HEK293 (cell line): ENCODE data around the gene EPO.

ENCODE experiments used
- ELK4 ChIP-seq: IDR thresholded peaks from 2 replicates; pipeline ENCODE4 v1.6.1; 2011; ENCODE audit warnings: mild to moderate bottlenecking, low read depth, low read length, borderline replicate concordance
- GLI4 ChIP-seq: fragments of 450-650 bp; formaldehyde crosslinking; IDR thresholded peaks from 2 replicates; pipeline ENCODE4 v1.5.1; 2016; ENCODE audit warnings: missing biosample characterization, missing genetic modification characterization
- IKZF3 ChIP-seq: fragments of 450-650 bp; IDR thresholded peaks from 2 replicates; pipeline ENCODE4 v1.5.0; 2018; ENCODE audit warnings: missing biosample characterization, mild to moderate bottlenecking, missing genetic modification characterization, moderate library complexity
- KLF16 ChIP-seq: fragments of 450-650 bp; formaldehyde crosslinking; IDR thresholded peaks from 2 replicates; pipeline ENCODE4 v1.5.1; 2017; ENCODE audit warnings: missing biosample characterization, missing genetic modification characterization
- KLF17 ChIP-seq: fragments of 450-650 bp; formaldehyde crosslinking; IDR thresholded peaks from 2 replicates; pipeline ENCODE4 v1.5.1; 2016; ENCODE audit warnings: missing biosample characterization, missing genetic modification characterization
- MEIS1 ChIP-seq: sonication (generic); formaldehyde crosslinking; IDR thresholded peaks from 2 replicates; pipeline ENCODE4 v1.8.1; 2022; ENCODE audit warnings: missing genetic modification reagents, mild to moderate bottlenecking, borderline replicate concordance
- MZF1 ChIP-seq: fragments of 450-650 bp; formaldehyde crosslinking; IDR thresholded peaks from 2 replicates; pipeline ENCODE4 v1.5.1; 2017; ENCODE audit warnings: missing biosample characterization, missing genetic modification characterization, borderline replicate concordance
- PRDM10 ChIP-seq: fragments of 450-650 bp; formaldehyde crosslinking; IDR thresholded peaks from 2 replicates; pipeline ENCODE4 v1.5.1; 2016; ENCODE audit warnings: missing biosample characterization, missing genetic modification characterization
- REPIN1 ChIP-seq: fragments of 450-650 bp; formaldehyde crosslinking; IDR thresholded peaks from 2 replicates; pipeline ENCODE4 v1.5.1; 2017; ENCODE audit warnings: missing biosample characterization, missing genetic modification characterization, low read depth
- SP7 ChIP-seq: fragments of 450-650 bp; formaldehyde crosslinking; IDR thresholded peaks from 2 replicates; pipeline ENCODE4 v1.5.1; 2016; ENCODE audit warnings: missing biosample characterization, missing genetic modification characterization
- ZBTB6 ChIP-seq: fragments of 450-650 bp; formaldehyde crosslinking; IDR thresholded peaks from 2 replicates; pipeline ENCODE4 v1.5.1; 2017; ENCODE audit warnings: missing biosample characterization, missing genetic modification characterization
- ZFP69B ChIP-seq: fragments of 450-650 bp; formaldehyde crosslinking; IDR thresholded peaks from 2 replicates; pipeline ENCODE4 v1.5.1; 2016; ENCODE audit warnings: missing biosample characterization, missing genetic modification characterization
- ZNF112 ChIP-seq: fragments of 450-650 bp; formaldehyde crosslinking; IDR thresholded peaks from 2 replicates; pipeline ENCODE4 v1.5.0; 2017; ENCODE audit warnings: missing biosample characterization, missing genetic modification characterization
- ZNF121 ChIP-seq: fragments of 450-650 bp; formaldehyde crosslinking; IDR thresholded peaks from 2 replicates; pipeline ENCODE4 v1.5.1; 2016; ENCODE audit warnings: missing biosample characterization, missing genetic modification characterization
- ZNF148 ChIP-seq: fragments of 450-650 bp; formaldehyde crosslinking; IDR thresholded peaks from 2 replicates; pipeline ENCODE4 v1.5.0; 2017; ENCODE audit warnings: missing biosample characterization, missing genetic modification characterization, borderline replicate concordance
- ZNF2 ChIP-seq: fragments of 450-650 bp; formaldehyde crosslinking; IDR thresholded peaks from 2 replicates; pipeline ENCODE4 v1.5.1; 2016; ENCODE audit warnings: missing biosample characterization, missing genetic modification characterization
- ZNF354C ChIP-seq: fragments of 450-650 bp; formaldehyde crosslinking; IDR thresholded peaks from 2 replicates; pipeline ENCODE4 v1.5.1; 2016; ENCODE audit warnings: missing biosample characterization, missing genetic modification characterization, low read depth, borderline replicate concordance
- ZNF514 ChIP-seq: fragments of 450-650 bp; formaldehyde crosslinking; IDR thresholded peaks from 2 replicates; pipeline ENCODE4 v1.5.1; 2016; ENCODE audit warnings: missing biosample characterization, missing genetic modification characterization
- ZNF549 ChIP-seq: fragments of 450-650 bp; IDR thresholded peaks from 2 replicates; pipeline ENCODE4 v1.5.1; 2018; ENCODE audit warnings: missing biosample characterization, missing genetic modification characterization, mild to moderate bottlenecking, inconsistent platforms, moderate library complexity
- ZNF571 ChIP-seq: fragments of 450-650 bp; formaldehyde crosslinking; IDR thresholded peaks from 2 replicates; pipeline ENCODE4 v1.5.0; 2017; ENCODE audit warnings: missing biosample characterization, missing genetic modification characterization
- ZNF600 ChIP-seq: fragments of 450-650 bp; formaldehyde crosslinking; IDR thresholded peaks from 2 replicates; pipeline ENCODE4 v1.5.1; 2016; ENCODE audit warnings: missing biosample characterization, missing genetic modification characterization
- ZNF639 ChIP-seq: fragments of 450-650 bp; formaldehyde crosslinking; IDR thresholded peaks from 2 replicates; pipeline ENCODE4 v1.5.1; 2016; ENCODE audit warnings: missing biosample characterization, missing genetic modification characterization
- ZNF747 ChIP-seq: fragments of 450-650 bp; formaldehyde crosslinking; IDR thresholded peaks from 2 replicates; pipeline ENCODE4 v1.5.1; 2016; ENCODE audit warnings: missing biosample characterization, missing genetic modification characterization
- ZNF76 ChIP-seq: fragments of 450-650 bp; formaldehyde crosslinking; IDR thresholded peaks from 2 replicates; pipeline ENCODE4; 2016; ENCODE audit warnings: low read depth, missing biosample characterization, missing genetic modification characterization, borderline replicate concordance
- ZNF777 ChIP-seq: fragments of 450-650 bp; formaldehyde crosslinking; IDR thresholded peaks from 2 replicates; pipeline ENCODE4 v1.5.1; 2017; ENCODE audit warnings: missing biosample characterization, missing genetic modification characterization, borderline replicate concordance
- ZNF843 ChIP-seq: fragments of 450-650 bp; formaldehyde crosslinking; IDR thresholded peaks from 2 replicates; pipeline ENCODE4 v1.5.1; 2016; ENCODE audit warnings: missing biosample characterization, missing genetic modification characterization
- ZSCAN5A ChIP-seq: fragments of 450-650 bp; formaldehyde crosslinking; IDR thresholded peaks from 2 replicates; pipeline ENCODE4 v1.5.1; 2016; ENCODE audit warnings: missing biosample characterization, missing genetic modification characterization

EPO gene

GRCh38 chr7:100673302-100673941 lies 46.8 kb upstream of the EPO start, which contains the start of gene GNB2 (continued):
- no peak for TF ChIP-seq ZNF571 (tag by site-specific recombination)
- peak; percentile 83 for TF ChIP-seq ZNF843 (tag by site-specific recombination)
- TF ChIP-seq PRDM10 (tag by site-specific recombination) = peak; percentile 100
- peak; percentile 95 for TF ChIP-seq SP7 (tag by site-specific recombination)
- 0 out of 2 replicates have a peak, but pooled peaks have one; percentile 81 for TF ChIP-seq REPIN1 (tag by site-specific recombination)
- TF ChIP-seq ZNF600 (tag by site-specific recombination) = peak; percentile 69; the same call in 1 of the 2 replicates
- no peak for TF ChIP-seq ZNF354C (tag by site-specific recombination)
- TF ChIP-seq ELK4 = no peak
- no peak for TF ChIP-seq ZNF112 (tag by site-specific recombination)
- TF ChIP-seq ZNF777 = peak; percentile 40; the same call in 1 of the 2 replicates
- no peak for TF ChIP-seq ZNF549
- TF ChIP-seq ZNF2 (tag by site-specific recombination) = peak; percentile 98
- TF ChIP-seq IKZF3 (tag by site-specific recombination) = peak; percentile 100
- no peak for TF ChIP-seq MEIS1
- peak; percentile 94 for TF ChIP-seq ZFP69B (tag by site-specific recombination)
- 0 out of 2 replicates have a peak, but pooled peaks have one; percentile 70 for TF ChIP-seq ZSCAN5A
- TF ChIP-seq MZF1 (tag by site-specific recombination) = no peak; the same call in 1 of the 2 replicates
- no peak for TF ChIP-seq ZNF148 (tag by site-specific recombination)
- peak; percentile 87; the same call in 1 of the 2 replicates for TF ChIP-seq GLI4 (tag by site-specific recombination)
- no peak for TF ChIP-seq ZNF747 (tag by site-specific recombination)
- peak; percentile 85 for TF ChIP-seq KLF16 (tag by site-specific recombination)
- peak; percentile 83 for TF ChIP-seq ZNF76 (tag by site-specific recombination)
- peak; percentile 52; the same call in 1 of the 2 replicates for TF ChIP-seq ZBTB6 (tag by site-specific recombination)
- peak; percentile 99 for TF ChIP-seq KLF17 (tag by site-specific recombination)
- TF ChIP-seq ZNF121 = peak; percentile 92
- TF ChIP-seq ZNF514 (tag by site-specific recombination) = no peak
- peak; percentile 96 for TF ChIP-seq ZNF639 (tag by site-specific recombination)
